GM23338 (cell line): ENCODE measurements around the gene UNC5B. TPM values are rescaled to one million over a fixed set of nuclear protein-coding genes. Genes with fewer than 3 reads are reported as not detected.

Experiments
- polyA plus RNA-seq: library from polyadenylated mRNA; unstranded; fragments of >200 nt; fragmentation: Nextera tagmentation; extraction: Ambion mirVana; gene quantifications from 2 replicates; pipeline ENCODE4 v1.2.1, GENCODE V29; 2016
- total RNA-seq: library from RNA; depleted of rRNA; stranded (reverse); fragments of >200 nt; shearing (Covaris generic); gene quantifications from 2 replicates; pipeline ENCODE4 v1.2.3, GENCODE V29; 2014; rRNA removed

Gene UNC5B
- total and polyA plus RNA-seq, 2 experiments from 2014 or later: 8.0 to 31.2 TPM

Other genes with a start within 250 kb of the UNC5B start
- gene SLC29A3, start 106.7 kb downstream of the UNC5B start, total RNA-seq: 8.3 and 10.3 TPM in 2 replicates
- gene SLC29A3, start 106.7 kb downstream of the UNC5B start, polyA plus RNA-seq: 11.3 and 12.3 TPM in 2 replicates
- gene CDH23, start 184.3 kb downstream of the UNC5B start, total RNA-seq: 4.3 and 6.2 TPM in 2 replicates
- 0.73 and 0.95 TPM in 2 replicates for gene CDH23, start 184.3 kb downstream of the UNC5B start, polyA plus RNA-seq